HG03469 (cell line): ENCODE results near the gene PRM1.
"Not testable (repeated sequence)": the region's sequence is repeated elsewhere in the genome, so short reads cannot be mapped to it uniquely, and the experiment has no call there.

Experiments used
- ATAC-seq: cut with Tn5 transposase; IDR thresholded peaks from one replicate; pipeline ENCODE4 v1.9.1; 2021; ENCODE audit warnings: mild to moderate bottlenecking, moderate library complexity, moderate number of reproducible peaks; ENCODE audit not compliant: unreplicated experiment

The PRM1 gene

DNA sequence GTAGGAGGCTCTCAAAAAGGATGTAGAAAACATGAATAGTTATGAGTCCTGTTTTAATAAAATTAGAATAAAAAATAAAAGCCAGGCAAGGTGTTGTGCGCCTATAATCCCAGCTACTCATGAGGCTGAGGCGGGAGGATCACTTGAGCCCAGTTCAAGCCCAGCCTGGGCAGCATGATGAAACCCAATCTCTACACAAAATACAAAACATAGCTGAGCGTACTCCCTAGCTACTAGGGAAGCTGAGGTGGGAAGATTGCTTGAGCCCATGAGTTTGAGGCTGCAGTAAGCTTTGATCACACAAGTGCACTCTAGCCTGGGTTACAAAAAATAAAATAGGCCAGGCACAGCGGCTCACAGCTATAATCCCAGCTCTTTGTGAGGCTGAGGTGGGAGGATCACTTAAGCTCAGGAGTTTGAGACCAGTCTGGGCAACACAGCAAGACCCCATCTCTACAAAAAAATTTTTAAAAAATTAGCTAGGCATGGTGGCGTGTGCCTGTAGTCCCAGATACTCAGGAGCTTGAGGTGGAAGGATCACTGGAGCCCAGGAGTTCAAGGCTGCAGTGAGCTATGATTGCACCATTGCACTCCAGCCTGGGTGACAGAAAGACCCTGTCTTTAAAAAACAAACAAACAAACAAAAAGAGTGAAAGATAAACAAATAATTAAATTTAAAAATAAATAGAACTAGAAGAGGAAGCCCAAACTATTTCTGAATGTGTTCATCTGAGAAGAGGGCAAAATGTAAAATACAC is 17.2 kb upstream of the PRM1 start:
- ATAC-seq, result no peak

DNA sequence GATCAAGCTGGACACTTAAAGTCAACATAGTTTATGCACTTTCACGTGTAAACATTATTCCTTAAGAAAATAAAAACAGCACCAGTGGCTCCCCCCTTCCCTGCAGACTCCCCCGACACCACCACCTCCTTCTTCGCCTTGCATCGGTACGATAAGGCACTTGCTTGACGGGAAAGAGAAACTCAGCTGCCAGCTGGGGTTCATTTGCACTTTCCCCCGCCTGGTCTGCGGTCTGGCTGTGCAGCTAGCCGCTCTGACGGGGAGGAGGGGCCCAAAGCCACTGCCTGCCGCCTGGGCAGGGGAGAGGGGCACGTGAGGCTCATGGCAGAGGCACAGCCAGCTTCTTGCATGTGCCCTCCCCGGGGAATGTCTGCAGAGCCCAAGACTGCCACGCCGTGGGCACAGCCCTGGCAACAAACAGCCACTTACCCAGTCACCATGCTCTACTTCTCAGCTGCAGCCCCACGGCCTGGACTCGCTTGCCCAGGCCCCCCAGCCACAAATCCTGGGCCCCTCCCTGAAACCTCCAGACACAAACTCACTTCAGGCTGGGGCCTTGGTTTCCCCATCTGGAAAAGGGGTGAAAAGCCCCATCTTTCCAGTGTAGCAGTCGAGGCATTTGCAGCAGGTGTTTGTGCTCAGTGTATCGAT is 16.5 kb upstream of the PRM1 start:
- ATAC-seq, result peak; percentile 54

- ATAC-seq, result no peak
Observed at GRCh38 chr16:11296706-11297491, 15.8 kb upstream of the PRM1 start.

- ATAC-seq, result no peak
Observed at GRCh38 chr16:11296351-11296705, 15.2 kb upstream of the PRM1 start.

- ATAC-seq, result no peak
Observed at GRCh38 chr16:11295672-11296071, 14.5 kb upstream of the PRM1 start.

GRCh38 chr16:11292076-11292748 is 11.1 kb upstream of the PRM1 start:
- ATAC-seq, result no peak

- no peak for ATAC-seq
Observed at GRCh38 chr16:11291091-11291703, 10.1 kb upstream of the PRM1 start.

GRCh38 chr16:11290102-11290893 is 9.2 kb upstream of the PRM1 start:
- ATAC-seq, result no peak

- not testable (repeated sequence) for ATAC-seq
Observed at GRCh38 chr16:11289696-11290095, 8.6 kb upstream of the PRM1 start.

GRCh38 chr16:11289202-11289601 is 8.1 kb upstream of the PRM1 start:
- ATAC-seq, result no peak

GRCh38 chr16:11285842-11286241 is 4.7 kb upstream of the PRM1 start:
- ATAC-seq, result no peak

- no peak for ATAC-seq
Observed at GRCh38 chr16:11283820-11284248, 2.7 kb upstream of the PRM1 start.

DNA sequence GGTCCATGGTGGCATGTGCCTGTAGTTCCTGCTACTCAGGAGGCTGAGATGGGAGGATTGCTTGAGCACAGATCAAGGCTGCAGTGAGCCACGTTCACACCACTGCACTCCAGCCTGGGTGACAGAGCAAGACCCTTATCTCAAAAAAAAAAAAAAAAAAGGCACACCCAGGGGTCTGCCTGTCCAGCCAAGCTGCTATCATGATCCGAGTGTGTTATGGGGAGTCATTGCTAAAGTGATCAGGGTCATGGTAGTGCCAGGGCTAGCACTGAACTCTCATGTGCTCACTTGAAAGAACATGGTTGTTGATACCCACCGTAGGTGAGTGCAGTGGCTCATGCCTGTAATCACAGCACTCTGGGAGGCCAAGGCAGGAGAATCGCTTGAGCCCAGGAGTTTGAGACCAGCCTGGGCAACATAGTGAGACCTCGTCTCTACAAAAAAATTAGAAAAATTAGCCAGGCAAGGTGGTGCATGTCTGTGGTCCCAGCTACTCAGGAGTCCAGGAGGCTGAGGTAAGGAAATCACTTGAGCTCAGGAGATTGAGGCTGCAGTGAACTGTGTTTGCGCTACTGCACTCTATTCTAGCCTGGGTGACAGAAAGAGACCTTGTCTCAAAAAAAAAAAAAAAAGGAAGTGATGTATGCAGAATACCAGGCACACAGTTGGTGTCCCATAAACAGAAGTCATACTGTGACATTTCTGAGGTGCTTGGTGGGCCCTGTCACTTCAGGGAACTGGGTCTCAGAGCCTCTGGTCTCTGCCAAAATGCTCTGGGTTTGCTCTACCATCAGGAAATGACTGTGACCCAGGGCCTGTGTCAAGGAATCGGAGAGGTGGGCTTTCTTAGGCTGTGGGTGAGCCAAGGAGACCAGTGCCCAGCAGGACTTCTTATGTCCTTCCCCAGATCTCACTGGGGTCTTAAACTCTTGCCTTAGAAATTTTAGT is 2.2 kb downstream of the PRM1 start:
- ATAC-seq, result no peak

DNA sequence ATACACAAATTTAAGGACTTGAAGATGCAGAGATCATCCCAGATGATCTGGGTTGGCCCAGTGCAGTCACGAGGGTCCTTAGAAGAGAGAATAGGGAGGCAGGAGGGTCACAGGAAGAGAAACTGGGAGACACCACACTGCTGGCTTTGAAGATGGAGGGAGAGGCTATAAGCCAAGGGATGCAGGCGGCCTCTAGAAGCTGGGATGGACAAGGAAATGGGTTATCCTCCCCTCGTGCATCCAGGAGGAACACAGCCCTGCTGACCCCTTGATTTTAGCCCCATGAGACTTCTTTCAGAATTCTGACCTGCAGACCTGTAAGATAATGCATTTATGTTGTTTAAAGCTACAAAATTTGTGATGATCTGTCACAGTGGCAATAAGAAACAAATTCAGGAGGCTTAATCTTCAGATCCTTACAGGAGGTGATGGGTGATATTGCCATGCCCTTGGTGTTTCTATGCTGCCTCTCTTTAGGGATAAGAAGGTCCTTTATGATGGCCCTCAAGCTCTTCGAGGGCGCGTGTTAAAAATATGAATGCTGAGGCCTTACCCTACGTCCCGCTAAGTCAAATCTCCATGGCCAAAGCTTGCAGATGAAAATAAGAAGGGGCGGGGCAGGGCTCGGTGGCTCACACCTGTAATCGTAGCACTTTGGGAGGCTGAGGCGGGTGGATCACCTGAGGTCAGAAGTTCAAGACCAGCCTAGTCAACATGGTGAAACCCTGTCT is 3.4 kb downstream of the PRM1 start:
- no peak for ATAC-seq

GRCh38 chr16:11276896-11277593 is 4.1 kb downstream of the PRM1 start:
- no peak for ATAC-seq

DNA sequence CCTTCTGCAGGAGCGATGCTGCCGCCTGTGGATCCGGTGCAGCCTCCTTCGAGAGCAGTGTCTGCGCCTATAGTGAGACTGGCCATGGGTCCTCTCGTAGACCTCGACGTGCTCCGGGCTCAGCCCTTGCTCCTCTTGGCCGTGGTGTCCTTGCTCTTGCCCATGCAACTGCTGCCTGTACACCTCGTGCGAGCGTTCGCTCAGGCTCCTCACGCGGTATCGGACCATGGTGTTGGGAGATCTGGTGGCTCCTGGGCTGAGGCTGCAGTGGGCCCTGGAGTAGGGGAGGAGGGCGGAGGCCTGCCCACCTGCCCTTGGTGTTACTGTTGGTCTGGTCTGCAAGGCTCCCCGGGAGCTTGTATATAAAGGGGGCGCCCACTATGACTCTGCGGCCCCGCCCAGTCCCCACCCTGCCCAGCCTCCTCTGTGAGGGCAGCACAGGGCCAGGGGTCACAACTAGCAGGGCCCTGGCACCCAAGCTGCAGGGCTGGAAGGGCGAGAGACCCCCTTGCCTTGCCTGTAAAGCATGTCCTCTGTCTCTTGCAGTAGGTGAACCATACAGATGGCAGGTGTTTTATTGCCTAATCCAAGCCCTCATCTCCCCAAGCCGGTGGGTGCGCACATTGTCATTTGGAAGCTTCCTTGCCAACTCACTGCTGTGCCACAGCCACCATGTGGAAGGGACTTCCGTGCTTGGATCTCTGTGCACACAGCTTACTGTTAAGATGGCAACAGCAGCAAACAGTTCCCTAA is 4.8 kb downstream of the PRM1 start, which contains the start of gene PRM2:
Gene PRM2, minus strand, starts transcription at position 338 of the 753 bp plus-strand sequence. Its CDS starts 110 bp downstream, at position 228.
- ATAC-seq, result no peak

DNA sequence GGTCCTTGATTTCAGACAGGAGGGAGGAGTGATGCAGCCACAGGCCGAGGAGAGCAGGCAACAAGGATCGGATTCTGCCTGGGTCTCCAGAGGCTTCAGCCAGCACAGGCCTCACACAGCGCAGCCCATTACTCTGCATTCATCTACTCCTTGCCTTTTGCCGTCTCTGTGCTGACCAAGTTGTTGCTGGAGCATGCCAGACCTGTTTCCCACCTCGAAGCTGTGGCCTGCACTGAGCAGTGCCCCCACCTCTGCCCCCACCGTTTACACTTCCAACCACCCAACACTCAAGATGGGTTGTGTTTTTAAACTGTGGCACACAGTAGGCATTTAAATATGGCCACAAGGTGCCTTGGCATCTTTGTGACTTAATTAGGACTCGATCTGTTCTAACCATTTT is 6.2 kb downstream of the PRM1 start:
- ATAC-seq, result no peak
